GM12892 (cell line): ENCODE results near the gene CALU.

ENCODE experiments used
- POLR2A ChIP-seq: IDR thresholded peaks from 2 replicates; pipeline ENCODE4 v1.6.1; 2011; ENCODE audit warnings: low read depth, low read length, control low read depth
- POLR2AphosphoS5 ChIP-seq: IDR thresholded peaks from 2 replicates; pipeline ENCODE4 v1.6.1; 2011; ENCODE audit warnings: low read depth, low read length, control low read depth

- TF ChIP-seq POLR2A (no peak), POLR2AphosphoS5 (no peak)
Measured at GRCh38 chr7:128710481-128710880, 28.7 kb upstream of the CALU start.
